GM12872 (cell line): Measurements from ENCODE around the gene PLXNA4.

Source experiments
- CTCF ChIP-seq: IDR thresholded peaks from 3 replicates; pipeline ENCODE4 v1.5.1; 2011; ENCODE audit warnings: low read depth, mild to moderate bottlenecking, low read length, moderate library complexity; ENCODE audit not compliant: insufficient read depth

The PLXNA4 gene

GRCh38 chr7:132322970-132323369, 253.3 kb downstream of the PLXNA4 start:
- TF ChIP-seq CTCF: no peak

GRCh38 chr7:132321387-132321786, 254.9 kb downstream of the PLXNA4 start:
- TF ChIP-seq CTCF: no peak

GRCh38 chr7:132319481-132319880, 256.8 kb downstream of the PLXNA4 start:
- TF ChIP-seq CTCF: no peak

GRCh38 chr7:132318352-132319318, 257.6 kb downstream of the PLXNA4 start:
- peak; percentile 91 for TF ChIP-seq CTCF

GRCh38 chr7:132317701-132318351, 258.4 kb downstream of the PLXNA4 start:
- TF ChIP-seq CTCF: no peak

GRCh38 chr7:132312531-132313055, 263.7 kb downstream of the PLXNA4 start:
- no peak for TF ChIP-seq CTCF

GRCh38 chr7:132311733-132312132, 264.5 kb downstream of the PLXNA4 start:
- TF ChIP-seq CTCF: no peak
